Measurements from ENCODE around the gene TWIST2.
A peak's percentile ranks its signal among the peaks of the same experiment; 100 is the strongest.

TWIST2 gene

GRCh38 chr2:238838786-238839327 lies 9.0 kb upstream of the TWIST2 start:
- no peak for DNase-seq (ENCODE audit: low spot score)

- no peak for DNase-seq (ENCODE audit: low spot score)
Measured at GRCh38 chr2:238839428-238839827, 8.5 kb upstream of the TWIST2 start.

- DNase-seq (ENCODE audit: low spot score), result peak; percentile 45
Measured at GRCh38 chr2:238841542-238842164, 6.2 kb upstream of the TWIST2 start.

- no peak for DNase-seq (ENCODE audit: low spot score)
Measured at GRCh38 chr2:238843476-238843875, 4.4 kb upstream of the TWIST2 start.

- DNase-seq (ENCODE audit: low spot score), result no peak
Measured at GRCh38 chr2:238845583-238846377, 2.1 kb upstream of the TWIST2 start.

GRCh38 chr2:238846378-238846627 lies 1.6 kb upstream of the TWIST2 start:
- DNase-seq (ENCODE audit: low spot score), result no peak

GRCh38 chr2:238846628-238847418 lies 1.1 kb upstream of the TWIST2 start:
- DNase-seq (ENCODE audit: low spot score), result peak; percentile 42

GRCh38 chr2:238847419-238847801 lies 475 bp upstream of the TWIST2 start:
- DNase-seq (ENCODE audit: low spot score), result no peak

- DNase-seq (ENCODE audit: low spot score), result no peak
Measured at GRCh38 chr2:238848691-238848975, 748 bp downstream of the TWIST2 start.

- no peak for DNase-seq (ENCODE audit: low spot score)
Measured at GRCh38 chr2:238848976-238849853, 1.3 kb downstream of the TWIST2 start.

GRCh38 chr2:238850091-238850490 lies 2.2 kb downstream of the TWIST2 start:
- no peak for DNase-seq (ENCODE audit: low spot score)

GRCh38 chr2:238851026-238851425 lies 3.1 kb downstream of the TWIST2 start:
- no peak for DNase-seq (ENCODE audit: low spot score)

- no peak for DNase-seq (ENCODE audit: low spot score)
Measured at GRCh38 chr2:238851761-238852160, 3.9 kb downstream of the TWIST2 start.

GRCh38 chr2:238852206-238852869 lies 4.5 kb downstream of the TWIST2 start:
- no peak for DNase-seq (ENCODE audit: low spot score)

GRCh38 chr2:238853218-238853617 lies 5.3 kb downstream of the TWIST2 start:
- no peak for DNase-seq (ENCODE audit: low spot score)

GRCh38 chr2:238853721-238854120 lies 5.8 kb downstream of the TWIST2 start:
- no peak for DNase-seq (ENCODE audit: low spot score)

- DNase-seq (ENCODE audit: low spot score), result no peak
Measured at GRCh38 chr2:238854246-238854645, 6.4 kb downstream of the TWIST2 start.

GRCh38 chr2:238854699-238855229 lies 6.9 kb downstream of the TWIST2 start:
- DNase-seq (ENCODE audit: low spot score), result no peak

GRCh38 chr2:238855299-238855698 lies 7.4 kb downstream of the TWIST2 start:
- no peak for DNase-seq (ENCODE audit: low spot score)

- DNase-seq (ENCODE audit: low spot score), result no peak
Measured at GRCh38 chr2:238855891-238856580, 8.2 kb downstream of the TWIST2 start.

Data from AG20443 (cell line).